ENCODE results near the gene ANKRD36B.
A peak's percentile ranks its signal among the peaks of the same experiment; 100 is the strongest.
"Not testable (repeated sequence)": the region's sequence is repeated elsewhere in the genome, so short reads cannot be mapped to it uniquely, and the experiment has no call there.

The ANKRD36B gene

DNA sequence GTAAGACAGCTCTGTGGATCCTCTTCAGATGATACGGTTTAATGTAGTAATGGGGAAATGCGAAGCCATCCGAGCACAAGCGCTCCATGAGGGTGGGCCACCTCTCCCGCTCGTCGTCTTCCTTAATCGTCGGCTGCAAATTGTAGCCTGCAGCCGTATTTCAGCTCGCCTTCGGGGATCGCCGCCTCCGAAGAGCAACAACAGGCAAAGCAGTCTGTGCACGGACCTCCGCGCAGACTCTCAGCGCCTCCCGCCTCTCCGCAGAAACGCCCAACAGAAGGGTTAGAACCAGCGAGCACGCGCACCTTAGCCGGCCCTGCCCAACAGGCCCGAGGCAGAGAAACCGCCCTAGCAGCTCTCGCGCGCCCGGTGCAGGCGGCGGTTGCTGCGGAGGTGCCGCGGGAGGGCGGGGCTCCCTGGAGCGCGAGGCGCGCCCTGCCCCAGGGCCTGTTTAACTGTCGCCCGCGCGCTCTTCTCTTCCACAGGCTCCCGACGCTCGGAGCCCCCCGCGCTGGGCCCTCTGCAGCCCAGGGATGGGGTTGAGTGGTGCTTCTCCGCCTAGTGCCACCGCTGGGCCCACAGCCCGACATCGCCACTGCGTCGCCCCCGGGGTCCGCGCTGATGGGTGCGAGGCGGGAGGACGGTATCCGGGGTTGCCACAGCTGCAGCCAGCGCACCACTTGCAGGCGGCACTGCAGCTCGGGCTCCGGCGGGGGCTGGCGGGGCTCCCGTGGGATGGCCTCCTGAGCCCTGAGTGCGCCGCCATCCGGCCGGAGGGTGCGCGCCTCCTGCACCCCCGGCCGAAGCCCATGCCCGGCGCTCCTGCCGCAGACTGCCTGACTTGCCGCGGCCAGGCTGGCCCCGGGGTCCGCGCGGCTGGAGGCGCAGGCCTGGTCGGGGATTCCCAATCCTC lies at the start of gene ANKRD36B:
Gene ANKRD36B (minus strand): TSS at position 280 of the 913 bp plus-strand sequence. CDS start 192 bp downstream, at position 88.
- in situ Hi-C loops (cut with HindIII; ENCODE audit: low pct_ligation_motif_present, low sequenced_read_pairs); H3K36me3 ChIP-seq (replicated peaks); H3K27me3 ChIP-seq (replicated peaks): not testable (repeated sequence)
- Histone ChIP-seq H3K4me3 (ENCODE audit: low read depth, low read length) (peak within 1 kb of the TSS; percentile 71), H3K27ac (peak within 1 kb of the TSS; percentile 89)
- peak; percentile 89 for DNase-seq

- H3K27ac ChIP-seq; DNase-seq; in situ Hi-C loops (cut with HindIII; ENCODE audit: low pct_ligation_motif_present, low sequenced_read_pairs); H3K36me3 ChIP-seq (replicated peaks); H3K27me3 ChIP-seq (replicated peaks); H3K4me3 ChIP-seq (ENCODE audit: low read depth, low read length): not testable (repeated sequence)
These were observed 36.4 kb upstream of the ANKRD36B start for GRCh38 chr2:97626049-97626430.

- DNase-seq; H3K4me3 ChIP-seq (ENCODE audit: low read depth, low read length); H3K27me3 ChIP-seq (replicated peaks); in situ Hi-C loops (cut with HindIII; ENCODE audit: low pct_ligation_motif_present, low sequenced_read_pairs); H3K27ac ChIP-seq; H3K36me3 ChIP-seq (replicated peaks): not testable (repeated sequence)
These were observed 35.8 kb upstream of the ANKRD36B start for GRCh38 chr2:97625354-97626048.

DNA sequence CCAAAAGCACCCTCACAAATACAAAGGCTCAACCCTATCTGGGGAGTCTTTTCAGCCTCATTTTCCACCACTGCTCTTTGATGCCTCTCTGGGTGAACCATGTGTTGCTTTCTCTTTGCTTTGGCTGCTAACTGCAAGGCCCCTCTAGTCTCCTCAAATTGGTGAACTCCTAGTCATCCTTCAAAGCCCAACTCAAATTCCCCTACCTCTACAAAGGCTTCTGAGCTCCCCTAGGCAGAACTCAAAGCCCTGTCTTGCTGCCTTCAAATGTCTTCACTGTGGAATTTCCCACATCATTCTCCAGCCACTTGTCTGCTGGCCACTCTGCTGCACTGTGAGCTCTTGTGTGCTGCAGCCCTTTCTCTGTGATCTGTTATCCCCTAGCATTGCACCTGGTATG lies 33.3 kb upstream of the ANKRD36B start:
- H3K4me3 ChIP-seq (ENCODE audit: low read depth, low read length); DNase-seq; H3K27ac ChIP-seq; in situ Hi-C loops (cut with HindIII; ENCODE audit: low pct_ligation_motif_present, low sequenced_read_pairs); H3K36me3 ChIP-seq (replicated peaks); H3K27me3 ChIP-seq (replicated peaks): not testable (repeated sequence)

GRCh38 chr2:97620492-97620891 lies 30.8 kb upstream of the ANKRD36B start:
- H3K27me3 ChIP-seq (replicated peaks); DNase-seq; H3K27ac ChIP-seq; H3K36me3 ChIP-seq (replicated peaks); in situ Hi-C loops (cut with HindIII; ENCODE audit: low pct_ligation_motif_present, low sequenced_read_pairs); H3K4me3 ChIP-seq (ENCODE audit: low read depth, low read length): not testable (repeated sequence)

- in situ Hi-C loops (cut with HindIII; ENCODE audit: low pct_ligation_motif_present, low sequenced_read_pairs); H3K4me3 ChIP-seq (ENCODE audit: low read depth, low read length); H3K27ac ChIP-seq; H3K27me3 ChIP-seq (replicated peaks); H3K36me3 ChIP-seq (replicated peaks): not testable (repeated sequence)
- DNase-seq, result peak; percentile 38
- peak; percentile 8 for TF ChIP-seq CTCF (IDR thresholded peaks at IDR 0.05; ENCODE audit: low read depth, low read length, missing control alignments)
These were observed 29.5 kb upstream of the ANKRD36B start for GRCh38 chr2:97618939-97619827.

DNA sequence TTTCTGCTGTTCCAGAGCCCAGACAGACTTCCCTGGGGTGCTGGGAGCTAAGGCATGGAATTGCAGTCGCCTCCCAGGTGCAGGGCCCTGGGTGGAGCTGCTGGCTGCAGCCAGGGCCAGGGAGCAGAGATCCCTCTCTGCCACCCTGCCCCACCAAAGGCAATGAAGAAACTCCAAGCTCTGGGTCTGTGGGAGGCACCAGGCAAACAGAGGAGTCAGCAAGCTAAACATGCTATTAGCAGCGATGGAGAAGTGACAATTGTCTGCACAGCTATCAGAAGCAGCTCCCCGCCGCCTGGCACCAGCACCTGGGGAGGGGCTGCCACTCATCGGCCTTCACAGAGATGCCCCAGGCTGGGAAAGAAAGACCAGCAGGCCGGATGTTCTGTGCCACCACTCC lies 28.2 kb upstream of the ANKRD36B start:
- H3K27ac ChIP-seq, result no peak overlapping the region
- DNase-seq, result no peak
- in situ Hi-C loops (cut with HindIII; ENCODE audit: low pct_ligation_motif_present, low sequenced_read_pairs), result no loop called here
- H3K27me3 ChIP-seq (replicated peaks), result no peaks in the 10 kb centered on the region
- no peaks in the 10 kb centered on the region for H3K36me3 ChIP-seq (replicated peaks)
- no peak overlapping the region for H3K4me3 ChIP-seq (ENCODE audit: low read depth, low read length)
- no peak for TF ChIP-seq CTCF (IDR thresholded peaks at IDR 0.05; ENCODE audit: low read depth, low read length, missing control alignments)

- in situ Hi-C loops (cut with HindIII; ENCODE audit: low pct_ligation_motif_present, low sequenced_read_pairs); H3K27ac ChIP-seq; H3K4me3 ChIP-seq (ENCODE audit: low read depth, low read length); H3K36me3 ChIP-seq (replicated peaks); H3K27me3 ChIP-seq (replicated peaks); DNase-seq: not testable (repeated sequence)
These were observed 26.1 kb upstream of the ANKRD36B start for GRCh38 chr2:97615746-97616145.

DNA sequence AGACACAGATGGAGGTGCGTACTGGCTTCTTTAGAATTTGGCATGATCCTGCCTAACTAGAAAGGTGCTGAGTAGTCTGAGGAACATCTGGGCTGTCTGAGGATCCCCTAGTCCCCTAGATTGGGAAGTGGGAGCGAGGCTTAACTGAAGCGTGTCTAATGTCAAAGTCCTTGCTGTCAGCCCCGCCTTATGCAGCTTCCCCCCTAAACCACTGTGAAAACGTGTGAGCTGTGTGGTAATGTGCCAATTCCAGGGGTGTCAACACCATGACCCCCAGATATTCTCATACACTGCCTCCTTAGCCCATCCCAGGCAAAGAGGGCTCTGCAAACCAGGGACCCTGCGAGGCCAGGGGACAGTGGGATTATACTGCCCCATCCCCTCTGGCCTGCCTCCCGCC lies 22.2 kb upstream of the ANKRD36B start:
- H3K27ac ChIP-seq; DNase-seq; H3K27me3 ChIP-seq (replicated peaks); H3K36me3 ChIP-seq (replicated peaks); in situ Hi-C loops (cut with HindIII; ENCODE audit: low pct_ligation_motif_present, low sequenced_read_pairs); H3K4me3 ChIP-seq (ENCODE audit: low read depth, low read length): not testable (repeated sequence)

DNA sequence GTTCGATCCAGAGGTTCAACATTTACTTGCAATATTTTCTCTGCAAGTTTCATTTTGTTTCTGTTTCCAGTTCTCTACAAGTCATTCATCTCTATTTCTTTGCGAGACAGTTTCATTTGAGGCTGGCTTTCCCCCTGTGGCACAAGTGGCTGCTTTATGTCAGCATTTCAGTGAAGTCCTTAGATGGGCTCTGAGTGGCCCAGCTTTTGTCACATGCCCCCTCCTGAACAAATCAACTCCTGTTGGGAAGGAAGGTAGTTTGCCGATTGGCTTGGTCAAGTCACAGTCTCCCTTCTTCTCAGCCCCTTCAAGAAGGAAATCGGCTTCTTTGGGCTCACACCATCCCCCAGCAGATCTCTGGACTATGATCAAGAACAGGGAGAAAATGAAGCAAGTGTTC lies 19.1 kb upstream of the ANKRD36B start:
- H3K4me3 ChIP-seq (ENCODE audit: low read depth, low read length); H3K27me3 ChIP-seq (replicated peaks); DNase-seq; H3K27ac ChIP-seq; in situ Hi-C loops (cut with HindIII; ENCODE audit: low pct_ligation_motif_present, low sequenced_read_pairs); H3K36me3 ChIP-seq (replicated peaks): not testable (repeated sequence)

DNA sequence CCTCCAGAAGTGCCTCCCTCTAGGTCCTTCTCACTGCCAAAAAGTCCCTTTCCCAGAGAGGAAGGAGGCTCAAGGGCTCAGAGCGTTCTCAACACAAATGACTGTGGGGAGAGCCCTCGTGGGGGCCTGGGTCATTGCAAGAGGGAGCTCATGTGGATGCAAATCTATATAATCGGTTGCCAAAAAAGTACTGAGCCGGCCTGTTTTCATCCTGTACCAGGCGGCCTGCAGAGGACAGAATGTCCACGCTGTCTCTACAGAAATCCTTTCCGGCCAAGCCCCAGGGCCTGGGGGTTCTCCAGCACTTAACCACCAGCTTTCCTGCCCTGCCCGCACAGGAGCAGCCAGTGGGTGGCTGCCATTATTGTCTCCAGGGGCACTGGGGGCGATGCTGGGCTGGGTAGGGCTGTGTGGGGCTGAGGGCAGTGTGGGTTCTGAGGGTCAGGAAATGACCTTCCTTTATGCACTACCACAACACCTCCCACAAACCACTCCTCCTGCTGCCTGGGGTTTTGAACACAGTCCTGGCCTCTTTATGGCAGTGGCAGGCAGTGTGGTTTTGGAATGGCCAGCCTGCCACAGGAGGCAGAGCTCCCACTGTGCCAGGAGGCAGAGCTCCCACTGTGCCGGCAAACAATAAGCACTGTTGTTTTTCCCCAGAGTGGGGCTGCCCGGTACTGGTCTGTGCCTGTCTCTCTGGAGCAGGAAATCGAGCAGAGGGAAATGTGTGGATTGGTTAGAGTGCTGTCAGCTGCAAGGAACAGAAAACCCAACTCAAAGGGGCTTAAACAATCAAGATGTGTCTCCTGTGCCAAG lies 16.1 kb upstream of the ANKRD36B start:
- H3K27ac ChIP-seq; in situ Hi-C loops (cut with HindIII; ENCODE audit: low pct_ligation_motif_present, low sequenced_read_pairs); DNase-seq; H3K4me3 ChIP-seq (ENCODE audit: low read depth, low read length); H3K36me3 ChIP-seq (replicated peaks); H3K27me3 ChIP-seq (replicated peaks): not testable (repeated sequence)
